Lung (tissue), 12 donors: ENCODE measurements around the gene ANKRD52. TPM values are rescaled to one million over a fixed set of nuclear protein-coding genes. Genes with fewer than 3 reads are reported as not detected.

Source experiments
- ATAC-seq: fragments of 200-7000 bp; cut with Tn5 transposase; one replicate; pipeline ENCODE4 v1.9.1; 2020; ENCODE audit warnings: moderate number of reproducible peaks; ENCODE audit not compliant: insufficient read depth, low FRiP score
- DNase-seq, 3 donors: peaks; one replicate each; pipeline ENCODE4 v3.0.0-alpha.2; 2013 to 2017
- H3K27ac ChIP-seq, 2 donors: one replicate each; pipeline ENCODE4 v1.5.1; 2013; ENCODE audit warnings: mild to moderate bottlenecking in 2 of 2, moderate library complexity in 2 of 2, control low read depth in 1 of 2, inconsistent platforms in 1 of 2, low read depth in 1 of 2, low read length in 1 of 2
- H3K27me3 ChIP-seq, 3 donors: one replicate each; pipeline ENCODE4 v1.5.1; 2013; ENCODE audit warnings: low read length in 2 of 3; ENCODE audit not compliant: control insufficient read depth in 3 of 3, insufficient read depth in 3 of 3
- H3K36me3 ChIP-seq, 4 donors: one replicate each; pipeline ENCODE4 v1.5.1; 2013; ENCODE audit warnings: low read length in 4 of 4, mild to moderate bottlenecking in 1 of 4, moderate library complexity in 1 of 4; ENCODE audit not compliant: control insufficient read depth in 4 of 4, insufficient read depth in 4 of 4
- H3K4me1 ChIP-seq, 5 donors: one replicate each; pipeline ENCODE4 v1.5.1; 2013; ENCODE audit warnings: low read length in 5 of 5, mild to moderate bottlenecking in 2 of 5, moderate library complexity in 1 of 5; ENCODE audit not compliant: control insufficient read depth in 5 of 5, insufficient read depth in 5 of 5
- H3K4me3 ChIP-seq: one replicate; pipeline ENCODE4 v1.5.1; 2013; ENCODE audit warnings: mild to moderate bottlenecking, control low read depth, moderate library complexity
- H3K9ac ChIP-seq, 2 donors: one replicate each; pipeline ENCODE4 v1.5.1; 2013; ENCODE audit warnings: low read length in 2 of 2, control low read depth in 1 of 2; ENCODE audit not compliant: insufficient read depth in 1 of 2
- H3K9me3 ChIP-seq, 4 donors: one replicate each; pipeline ENCODE4 v1.5.1; 2013; ENCODE audit warnings: low read length in 3 of 4, mild to moderate bottlenecking in 1 of 4, moderate library complexity in 1 of 4; ENCODE audit not compliant: control insufficient read depth in 4 of 4, insufficient read depth in 3 of 4
- CTCF ChIP-seq: IDR thresholded peaks from 2 replicates; pipeline ENCODE4 v1.5.1; 2012; ENCODE audit warnings: mild to moderate bottlenecking; ENCODE audit errors: control extremely low read depth, extremely low read depth
- WGBS, 2 donors: extraction: QIAGEN DNeasy Blood & Tissue Kit; methylation state at CpG; one replicate each; pipeline ENCODE4 v1.1.7; 2013; 5-methylcytosine and 5-hydroxymethylcytosine counted together
- polyA plus RNA-seq, 2 donors: library from polyadenylated mRNA; stranded (reverse); fragments of 200-250 nt; gene quantifications; one replicate each; pipeline ENCODE4 v1.2.1, GENCODE V29; 2013
- total RNA-seq, 2 donors: library from RNA; depleted of rRNA in 1 of 2; stranded (reverse); fragments of >200 nt in 1 of 2; gene quantifications; one replicate each; pipeline ENCODE4 v1.2.1, GENCODE V29; 2014 to 2021
- donor health status: control.
- donor health status: control.
- donor health status: Bipolar disorder and iron deficiency.
- donor health status: healthy.
- donor health status: DM: yes; HTN: yes; CAD: no.

Gene ANKRD52
- total and polyA plus RNA-seq, 4 donors = 9.2 to 38.1 (median 17.9) TPM

- Histone ChIP-seq H3K4me3 (no peak overlapping the region), H3K27ac (no peak overlapping the region), H3K9ac (no peak overlapping the region), H3K27me3 (no peaks in the 10 kb centered on the region), H3K4me1 (peaks cover 0 to 3% (median 0%) of the 10 kb centered on the region in 5 donors), H3K36me3 (peaks cover 31 to 52% (median 38%) of the 10 kb centered on the region in 4 donors), H3K9me3 (no peaks in the 10 kb centered on the region)
- ATAC-seq (no peak), DNase-seq (no peak)
- 84 to 89% methylated on average over 5 of the region's 5 CpGs for WGBS, 2 donors
- no peak for TF ChIP-seq CTCF
Measured at GRCh38 chr12:56213878-56214277, 44.3 kb downstream of the ANKRD52 start.

GRCh38 chr12:56212361-56212760, 45.8 kb downstream of the ANKRD52 start:
- Histone ChIP-seq H3K4me1 (no peaks in the 10 kb centered on the region), H3K9ac (no peak overlapping the region), H3K27ac (no peak overlapping the region), H3K27me3 (no peaks in the 10 kb centered on the region), H3K9me3 (no peaks in the 10 kb centered on the region), H3K4me3 (no peak overlapping the region), H3K36me3 (peaks cover 39 to 59% (median 45%) of the 10 kb centered on the region in 4 donors)
- no peak for TF ChIP-seq CTCF
- ATAC-seq (no peak), DNase-seq (no peak)
- WGBS, 2 donors = 87 to 95% methylated on average over 1 of the region's 1 CpG

GRCh38 chr12:56208006-56208405, 50.2 kb downstream of the ANKRD52 start:
- Histone ChIP-seq H3K27me3 (no peaks in the 10 kb centered on the region), H3K4me1 (no peaks in the 10 kb centered on the region), H3K9ac (no peak overlapping the region), H3K4me3 (no peak overlapping the region), H3K27ac (no peak overlapping the region), H3K36me3 (peaks cover 45 to 63% (median 47%) of the 10 kb centered on the region in 4 donors), H3K9me3 (peaks cover 0 to 1% (median 0%) of the 10 kb centered on the region in 4 donors)
- DNase-seq (no peak), ATAC-seq (no peak)
- WGBS, 2 donors = 90 to 94% methylated on average over 6 of the region's 6 CpGs
- no peak for TF ChIP-seq CTCF
